OCI-LY1 (cell line): ENCODE data around the gene CLDN22.

Experiments used
- H2AFZ ChIP-seq: fragments of 200-600 bp; sonication (generic), shearing (Covaris generic); 2 replicates; pipeline ENCODE4 v1.6.0; 2014; ENCODE audit warnings: antibody characterized with exemption, mild to moderate bottlenecking, low read length
- H3F3A ChIP-seq: fragments of 200-600 bp; sonication (generic), shearing (Covaris generic); 2 replicates; pipeline ENCODE4 v1.6.0; 2014; ENCODE audit warnings: mild to moderate bottlenecking, antibody characterized with exemption, low read length, moderate library complexity; ENCODE audit not compliant: insufficient read depth
- H3K27ac ChIP-seq: fragments of 200-600 bp; sonication (generic); 2 replicates; pipeline ENCODE4 v1.5.1; 2014; ENCODE audit warnings: low read length, mixed run types, mild to moderate bottlenecking, low read depth; ENCODE audit not compliant: poor library complexity, severe bottlenecking
- H3K27me3 ChIP-seq: fragments of 200-600 bp; sonication (generic); 2 replicates; pipeline ENCODE4 v1.6.0; 2014; ENCODE audit warnings: antibody characterized with exemption, mild to moderate bottlenecking, low read length, moderate library complexity; ENCODE audit not compliant: insufficient read depth
- H3K36me3 ChIP-seq: fragments of 200-600 bp; sonication (generic); 2 replicates; pipeline ENCODE4 v1.6.1; 2014; ENCODE audit warnings: mild to moderate bottlenecking, antibody characterized with exemption, low read length, moderate library complexity, mixed read lengths; ENCODE audit not compliant: insufficient read depth
- H3K4me1 ChIP-seq: fragments of 200-600 bp; sonication (generic); 2 replicates; pipeline ENCODE4 v1.5.1; 2014; ENCODE audit warnings: mild to moderate bottlenecking, low read length, moderate library complexity; ENCODE audit not compliant: insufficient read depth, severe bottlenecking
- H3K4me2 ChIP-seq: fragments of 200-600 bp; sonication (generic), shearing (Covaris generic); 2 replicates; pipeline ENCODE4 v1.6.1; 2014; ENCODE audit warnings: low read length
- H3K4me3 ChIP-seq: fragments of 200-600 bp; sonication (generic); 2 replicates; pipeline ENCODE4 v1.5.1; 2014; ENCODE audit warnings: low read length, low read depth, mild to moderate bottlenecking, mixed read lengths; ENCODE audit not compliant: poor library complexity, severe bottlenecking
- H3K79me2 ChIP-seq: fragments of 200-600 bp; shearing (Covaris generic); 2 replicates; pipeline ENCODE4 v1.6.1; 2016; ENCODE audit warnings: mixed run types, low read length, mixed read lengths; ENCODE audit not compliant: insufficient read depth
- H3K9ac ChIP-seq: fragments of 200-600 bp; sonication (generic), shearing (Covaris generic); 2 replicates; pipeline ENCODE4 v1.6.1; 2014; ENCODE audit warnings: mild to moderate bottlenecking, low read length, mixed read lengths
- H3K9me2 ChIP-seq: fragments of 200-600 bp; sonication (generic), shearing (Covaris generic); 2 replicates; pipeline ENCODE4 v1.6.1; 2014; ENCODE audit warnings: low read depth, mild to moderate bottlenecking, low read length, mixed read lengths
- H3K9me3 ChIP-seq: fragments of 200-600 bp; shearing (Covaris generic); 2 replicates; pipeline ENCODE4 v1.6.1; 2014; ENCODE audit warnings: low read length, mixed read lengths
- H4K20me1 ChIP-seq: fragments of 200-600 bp; sonication (generic), shearing (Covaris generic); 2 replicates; pipeline ENCODE4 v1.6.0; 2016; ENCODE audit warnings: mild to moderate bottlenecking, low read length; ENCODE audit not compliant: insufficient read depth
- CTCF ChIP-seq: fragments of 200-600 bp; sonication (generic), shearing (Covaris generic); IDR thresholded peaks from 2 replicates; pipeline ENCODE4 v1.5.1; 2017; ENCODE audit warnings: mild to moderate bottlenecking, antibody characterized with exemption, low read length, moderate library complexity, mixed read lengths
- EZH2 ChIP-seq: fragments of 200-600 bp; sonication (generic), shearing (Covaris generic); IDR thresholded peaks from 2 replicates; pipeline ENCODE4 v1.8.0; 2017; ENCODE audit warnings: borderline replicate concordance, mixed run types, mild to moderate bottlenecking, antibody characterized with exemption, low read length, moderate library complexity, mixed read lengths

CLDN22 gene

GRCh38 chr4:183337349-183337748 lies 17.3 kb upstream of the CLDN22 start:
- H2AFZ ChIP-seq, result no peak overlapping the region
- H3F3A ChIP-seq, result no peaks in the 10 kb centered on the region
- H3K79me2 ChIP-seq, result no peaks in the 10 kb centered on the region
- no peaks in the 10 kb centered on the region for H3K4me1 ChIP-seq
- H3K36me3 ChIP-seq, result no peaks in the 10 kb centered on the region
- no peak overlapping the region for H3K27ac ChIP-seq
- H3K9me2 ChIP-seq, result no peaks in the 10 kb centered on the region
- no peaks in the 10 kb centered on the region for H3K9me3 ChIP-seq
- H3K9ac ChIP-seq, result no peak overlapping the region
- TF ChIP-seq EZH2 (no peak), CTCF (no peak)
- 0 out of 2 replicates have a peak, but pooled peaks cover 6% of the 10 kb centered on the region for H3K27me3 ChIP-seq
- no peak overlapping the region for H3K4me3 ChIP-seq
- no peaks in the 10 kb centered on the region for H4K20me1 ChIP-seq
- no peak overlapping the region for H3K4me2 ChIP-seq

GRCh38 chr4:183335369-183335940 lies 15.4 kb upstream of the CLDN22 start:
- H3K27me3 ChIP-seq, result 0 out of 2 replicates have a peak, but pooled peaks cover 6% of the 10 kb centered on the region
- H4K20me1 ChIP-seq, result no peaks in the 10 kb centered on the region
- no peaks in the 10 kb centered on the region for H3K36me3 ChIP-seq
- no peak overlapping the region for H2AFZ ChIP-seq
- no peaks in the 10 kb centered on the region for H3K79me2 ChIP-seq
- no peaks in the 10 kb centered on the region for H3K9me2 ChIP-seq
- H3K4me1 ChIP-seq, result no peaks in the 10 kb centered on the region
- H3K4me2 ChIP-seq, result no peak overlapping the region
- no peaks in the 10 kb centered on the region for H3K9me3 ChIP-seq
- H3K4me3 ChIP-seq, result no peak overlapping the region
- H3F3A ChIP-seq, result no peaks in the 10 kb centered on the region
- H3K27ac ChIP-seq, result no peak overlapping the region
- H3K9ac ChIP-seq, result no peak overlapping the region
- TF ChIP-seq CTCF (no peak), EZH2 (no peak)

GRCh38 chr4:183333983-183334382 lies 13.9 kb upstream of the CLDN22 start:
- no peaks in the 10 kb centered on the region for H3K79me2 ChIP-seq
- H3K4me3 ChIP-seq, result no peak overlapping the region
- no peaks in the 10 kb centered on the region for H3K36me3 ChIP-seq
- H3K9ac ChIP-seq, result no peak overlapping the region
- no peaks in the 10 kb centered on the region for H3K4me1 ChIP-seq
- no peaks in the 10 kb centered on the region for H3F3A ChIP-seq
- H2AFZ ChIP-seq, result no peak overlapping the region
- TF ChIP-seq EZH2 (no peak), CTCF (no peak)
- no peaks in the 10 kb centered on the region for H3K9me3 ChIP-seq
- H3K4me2 ChIP-seq, result no peak overlapping the region
- no peaks in the 10 kb centered on the region for H3K9me2 ChIP-seq
- H4K20me1 ChIP-seq, result no peaks in the 10 kb centered on the region
- H3K27me3 ChIP-seq, result peaks cover 11% of the 10 kb centered on the region; the same call in 1 of the 2 replicates
- no peak overlapping the region for H3K27ac ChIP-seq
